H1 (cell line): ENCODE measurements around the gene FRS2. TPM values are rescaled to one million over a fixed set of nuclear protein-coding genes. Genes with fewer than 3 reads are reported as not detected.

Source experiments
- CTCF ChIA-PET: fragments of 300-600 bp; sonication (Branson Sonifier 250); formaldehyde crosslinking; loops from one replicate; lab custom pipeline; 2021; ENCODE audit not compliant: partially characterized antibody; lab: Charles Lee
- POLR2A ChIA-PET: fragments of 300-600 bp; sonication (Branson Sonifier 250); formaldehyde crosslinking; loops from one replicate; lab custom pipeline; 2021; ENCODE audit warnings: inconsistent platforms; ENCODE audit not compliant: partially characterized antibody; lab: Charles Lee
- DNase-seq, 2 experiments: peaks; one replicate each; pipeline versions ENCODE4 v3.0.0 to v3.0.0-alpha.2; 2010 to 2022; ENCODE audit warnings: low spot score in 2 of 2, low read depth in 1 of 2, mixed read lengths in 1 of 2
- FAIRE-seq: peaks from 2 replicates; lab custom pipeline; 2011; peaks lifted over from hg19 to GRCh38; lab: Jason Lieb, UNC
- H2AFZ ChIP-seq: 2 replicates; pipeline ENCODE4 v1.8.1; 2012; ENCODE audit warnings: low read length, inconsistent platforms
- H2AK5ac ChIP-seq: 2 replicates; pipeline ENCODE4 v1.6.1; 2013; ENCODE audit warnings: low read depth, low read length
- H2BK120ac ChIP-seq: replicated peaks from 2 replicates; pipeline ENCODE3; 2013; ENCODE audit warnings: low read depth, low read length, inconsistent platforms
- H2BK12ac ChIP-seq: 2 replicates; pipeline ENCODE4 v1.6.1; 2013; ENCODE audit warnings: low read depth, low read length
- H2BK15ac ChIP-seq: 2 replicates; pipeline ENCODE4 v1.6.1; 2013; ENCODE audit warnings: low read length
- H2BK20ac ChIP-seq: 2 replicates; pipeline ENCODE4 v1.6.1; 2013; ENCODE audit warnings: low read length
- H2BK5ac ChIP-seq: 2 replicates; pipeline ENCODE4 v1.6.1; 2013; ENCODE audit warnings: low read depth, low read length
- H3K14ac ChIP-seq: 2 replicates; pipeline ENCODE4 v1.6.1; 2013; ENCODE audit warnings: inconsistent platforms; ENCODE audit not compliant: insufficient read length
- H3K18ac ChIP-seq: 2 replicates; pipeline ENCODE4 v1.6.1; 2013; ENCODE audit warnings: low read length; ENCODE audit errors: extremely low read depth
- H3K23ac ChIP-seq: 2 replicates; pipeline ENCODE4 v1.6.1; 2013; ENCODE audit warnings: inconsistent platforms; ENCODE audit not compliant: insufficient read length
- H3K23me2 ChIP-seq: 2 replicates; pipeline ENCODE4 v1.6.1; 2013; ENCODE audit warnings: low read depth, low read length
- H3K27ac ChIP-seq: 2 replicates; pipeline ENCODE4 v1.6.1; 2011; ENCODE audit warnings: low read depth, low read length, inconsistent platforms
- H3K27me3 ChIP-seq, 4 experiments: replicated peaks in 1 of 4; 1 replicate in 1 of 4; 2 replicates in 3 of 4; pipeline versions ENCODE4 v1.6.1 to v1.8.1; 2011 to 2013; ENCODE audit warnings: low read length in 3 of 4, mild to moderate bottlenecking in 3 of 4, inconsistent platforms in 2 of 4, mixed read lengths in 2 of 4, moderate library complexity in 1 of 4; ENCODE audit not compliant: control insufficient read depth in 3 of 4, insufficient read depth in 3 of 4; ENCODE audit errors: extremely low read depth in 1 of 4
- H3K36me3 ChIP-seq, 4 experiments: 2 replicates each; pipeline versions ENCODE4 v1.6.1 to v1.8.1; 2011 to 2013; ENCODE audit warnings: mild to moderate bottlenecking in 4 of 4, low read length in 3 of 4, moderate library complexity in 2 of 4, control low read depth in 1 of 4, inconsistent platforms in 1 of 4; ENCODE audit not compliant: insufficient read depth in 4 of 4, control insufficient read depth in 2 of 4
- H3K4ac ChIP-seq: replicated peaks from 2 replicates; pipeline ENCODE3; 2013; ENCODE audit warnings: low read length, low read depth, mixed read lengths, inconsistent platforms; ENCODE audit not compliant: insufficient read length
- H3K4me1 ChIP-seq, 4 experiments: replicated peaks in 1 of 4; 1 replicate in 1 of 4; 2 replicates in 3 of 4; pipeline versions ENCODE4 v1.6.1 to v1.8.1; 2011 to 2013; ENCODE audit warnings: low read length in 3 of 4, inconsistent platforms in 2 of 4, mixed read lengths in 1 of 4; ENCODE audit not compliant: insufficient read depth in 4 of 4, control insufficient read depth in 3 of 4
- H3K4me2 ChIP-seq, 2 experiments: 2 replicates each; pipeline versions ENCODE4 v1.6.1 to v1.8.1; 2011 to 2013; ENCODE audit warnings: low read depth in 2 of 2, low read length in 2 of 2, control low read depth in 1 of 2, inconsistent platforms in 1 of 2, mild to moderate bottlenecking in 1 of 2; ENCODE audit not compliant: insufficient read depth in 1 of 2
- H3K4me3 ChIP-seq, 4 experiments: fragments of 200-600, 300-600 bp in 1 of 4; sonication (generic), shearing (Covaris generic), sonication (Bioruptor Twin) in 1 of 4; 2 replicates each; pipeline versions ENCODE4 v1.5.1 to v1.8.1; 2011 to 2016; ENCODE audit warnings: low read length in 4 of 4, low read depth in 3 of 4, control low read depth in 2 of 4, inconsistent platforms in 2 of 4, mild to moderate bottlenecking in 2 of 4, mixed read lengths in 1 of 4, moderate library complexity in 1 of 4; ENCODE audit not compliant: insufficient read depth in 2 of 4; ENCODE audit errors: extremely low read depth in 1 of 4
- H3K56ac ChIP-seq: replicated peaks from 2 replicates; pipeline ENCODE3; 2013; ENCODE audit warnings: low read depth, mild to moderate bottlenecking, mixed read lengths, low read length, inconsistent platforms; ENCODE audit not compliant: insufficient read length
- H3K79me1 ChIP-seq: 2 replicates; pipeline ENCODE4 v1.6.1; 2013; ENCODE audit warnings: low read depth, low read length, control low read depth
- H3K79me2 ChIP-seq, 2 experiments: 2 replicates each; pipeline versions ENCODE4 v1.6.1 to v1.8.1; 2012 to 2013; ENCODE audit warnings: low read length in 2 of 2, mild to moderate bottlenecking in 2 of 2, inconsistent platforms in 1 of 2; ENCODE audit not compliant: insufficient read depth in 2 of 2, control insufficient read depth in 1 of 2
- H3K9ac ChIP-seq, 4 experiments: replicated peaks in 1 of 4; 1 replicate in 1 of 4; 2 replicates in 3 of 4; pipeline versions ENCODE4 v1.6.1 to v1.8.1; 2011 to 2013; ENCODE audit warnings: low read depth in 3 of 4, low read length in 3 of 4, control low read depth in 2 of 4, mild to moderate bottlenecking in 2 of 4, moderate library complexity in 2 of 4, inconsistent platforms in 1 of 4; ENCODE audit errors: extremely low read depth in 1 of 4
- H3K9me3 ChIP-seq, 2 experiments: 2 replicates each; pipeline versions ENCODE4 v1.6.1 to v1.8.1; 2012 to 2013; ENCODE audit warnings: mild to moderate bottlenecking in 2 of 2, moderate library complexity in 2 of 2, control low read depth in 1 of 2, inconsistent platforms in 1 of 2, low read depth in 1 of 2, low read length in 1 of 2, mixed read lengths in 1 of 2; ENCODE audit not compliant: insufficient read depth in 2 of 2
- H4K20me1 ChIP-seq, 2 experiments: replicated peaks in 1 of 2; 2 replicates each; pipeline versions ENCODE3 to v1.8.1; 2011 to 2013; ENCODE audit warnings: inconsistent platforms in 2 of 2, low read length in 2 of 2, mild to moderate bottlenecking in 1 of 2; ENCODE audit not compliant: insufficient read depth in 2 of 2, control insufficient read depth in 1 of 2
- H4K5ac ChIP-seq: 2 replicates; pipeline ENCODE4 v1.6.1; 2013; ENCODE audit warnings: low read length, low read depth, mixed read lengths, inconsistent platforms; ENCODE audit not compliant: insufficient read length
- H4K8ac ChIP-seq: 2 replicates; pipeline ENCODE4 v1.8.0; 2013; ENCODE audit warnings: mild to moderate bottlenecking, moderate library complexity, low read length, inconsistent platforms; ENCODE audit not compliant: insufficient read depth; ENCODE audit errors: extremely low read depth
- H4K91ac ChIP-seq: replicated peaks from 2 replicates; pipeline ENCODE3; 2013; ENCODE audit warnings: low read length, mixed read lengths, inconsistent platforms; ENCODE audit not compliant: insufficient read length
- CHD2 ChIP-seq: IDR thresholded peaks from 2 replicates; pipeline ENCODE4 v1.6.1; 2012; ENCODE audit warnings: low read length, improper control_type of control experiment
- HDAC2 ChIP-seq, 2 experiments: fragments of 300-600 bp in 1 of 2; sonication (generic) in 1 of 2; IDR thresholded peaks; 2 replicates each; pipeline ENCODE4 v1.6.1; 2011 to 2012; ENCODE audit warnings: low read depth in 2 of 2, low read length in 2 of 2, mild to moderate bottlenecking in 2 of 2, moderate library complexity in 2 of 2, borderline replicate concordance in 1 of 2, inconsistent platforms in 1 of 2
- KDM5A ChIP-seq: fragments of 200-600 bp; IDR thresholded peaks from 2 replicates; pipeline ENCODE4 v1.7.1; 2012; ENCODE audit warnings: mild to moderate bottlenecking, low read length, inconsistent platforms, mixed read lengths
- POLR2AphosphoS5 ChIP-seq: IDR thresholded peaks from 2 replicates; pipeline ENCODE4 v1.6.1; 2011; ENCODE audit warnings: low read depth, low read length
- SUZ12 ChIP-seq: fragments of 200-600 bp; sonication (generic); IDR thresholded peaks from 2 replicates; pipeline ENCODE4 v1.6.1; 2012; ENCODE audit warnings: mild to moderate bottlenecking, inconsistent platforms, low read length, moderate library complexity, mixed read lengths
- WGBS, 2 experiments: shearing (Covaris generic) in 1 of 2; methylation state at CpG; one replicate each; pipeline versions ENCODE4 v1.1.6 to v1.1.7; 2013 to 2015; ENCODE audit warnings: low lambda C conversion rate in 2 of 2, mixed read lengths in 2 of 2, inconsistent platforms in 1 of 2, low coverage in 1 of 2, missing lambda C conversion rate in 1 of 2; ENCODE audit not compliant: insufficient replicate concordance in 2 of 2, insufficient coverage in 1 of 2, insufficient read length in 1 of 2; ENCODE audit errors: extremely low coverage in 1 of 2, missing lambda C conversion rate in 1 of 2; 5-methylcytosine and 5-hydroxymethylcytosine counted together
- polyA plus RNA-seq, 7 experiments: library from polyadenylated mRNA; depleted of rRNA in 3 of 7; stranded (reverse) in 5 of 7; unstranded in 2 of 7; fragments of >200 nt in 5 of 7; fragments of 200-250 nt in 2 of 7; gene quantifications; 1 replicate in 5 of 7; 2 replicates in 1 of 7; 4 replicates in 1 of 7; pipeline versions ENCODE4 v1.2.1 to v1.2.3, GENCODE V29; 2011 to 2013; ENCODE audit warnings: missing spikeins in 2 of 7, mixed read lengths in 2 of 7
- total RNA-seq: library from RNA; stranded (reverse); fragmentation: NEBNext Ultra II Directional; extraction: Animal tissue kit (Norgen Biotek cat#: 25700); gene quantifications from 2 replicates; pipeline ENCODE4 v1.2.1, GENCODE V29; 2021
- TF ChIP-seq, protein P1 (sequence below): IDR thresholded peaks from 2 replicates; pipeline ENCODE4 v1.6.1; 2011; ENCODE audit warnings: low read depth, mild to moderate bottlenecking, low read length; ENCODE audit not compliant: insufficient read depth

The FRS2 gene
- total and polyA plus RNA-seq, 2 of the 8 experiments (the other 6 are each of a cell fraction or from before 2014, with no cell fraction given): 10.3 to 35.8 TPM

DNA sequence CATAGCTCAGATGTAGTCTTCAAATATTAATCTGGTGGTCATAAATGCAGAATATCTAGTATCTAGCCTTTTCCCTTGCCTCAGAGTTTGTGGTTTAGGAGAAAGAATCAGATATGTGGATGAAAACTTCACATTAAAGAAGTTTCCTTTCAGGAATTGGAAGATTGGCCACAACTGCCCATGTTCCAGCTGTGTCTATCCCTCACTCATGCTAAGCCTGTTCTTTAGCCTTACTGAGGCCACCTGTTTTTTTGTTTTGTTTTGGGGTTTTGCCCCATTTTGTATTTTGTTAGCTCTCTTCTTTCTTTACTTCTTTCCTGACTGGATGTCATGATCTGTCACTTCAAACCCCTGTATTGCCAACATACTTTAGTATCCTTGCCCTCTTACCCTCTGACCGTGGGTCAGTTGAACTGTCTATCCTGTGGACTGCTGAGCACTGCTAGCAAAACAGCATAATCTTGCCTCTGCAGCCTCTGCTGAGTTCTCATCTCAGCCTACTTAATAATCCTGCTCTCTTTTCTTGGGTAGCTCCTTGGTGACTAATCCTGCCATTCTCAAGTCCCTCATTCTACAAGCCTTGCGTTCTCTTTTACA is 93.1 kb downstream of the FRS2 start:
- Histone ChIP-seq H4K8ac (no peak overlapping the region), H3K23me2 (no peaks in the 10 kb centered on the region), H2BK5ac (no peak overlapping the region), H2BK20ac (no peak overlapping the region), H3K79me1 (no peaks in the 10 kb centered on the region; the same call in 1 of the 2 replicates), H4K91ac (no peak overlapping the region), H2AK5ac (no peak overlapping the region), H3K9me3 (no peaks in the 10 kb centered on the region), H3K27me3 (peaks cover 0 to 1% (median 0%) of the 10 kb centered on the region in 4 experiments; a peak in 1 of 7 replicates), H3K56ac (no peak overlapping the region), H2AFZ (no peak overlapping the region), H3K14ac (no peak overlapping the region), H4K5ac (no peak overlapping the region), H3K36me3 (no peaks in the 10 kb centered on the region; a peak in 3 of 8 replicates), H2BK12ac (no peak overlapping the region), H4K20me1 (no peaks in the 10 kb centered on the region), H3K27ac (no peak overlapping the region), H2BK120ac (no peak overlapping the region), H3K4ac (no peak overlapping the region), H3K23ac (no peak overlapping the region), H2BK15ac (no peak overlapping the region), H3K9ac (no peak overlapping the region), H3K18ac (no peak overlapping the region), H3K79me2 (peaks cover 0 to 12% of the 10 kb centered on the region in 2 experiments; a peak in 2 of 4 replicates), H3K4me2 (no peak overlapping the region), H3K4me1 (no peaks in the 10 kb centered on the region), H3K4me3 (no peak overlapping the region)
- CTCF ChIA-PET: interaction anchor here (0.8 to 4.6 kb wide), 6 partner anchors 9 to 205 kb away, joined by 3 to 25 read pairs (median 3); no protein-coding TSS in a partner anchor
- FAIRE-seq (no peak), DNase-seq (no peak)
- POLR2A ChIA-PET: interaction anchor here (1.1 kb wide), 1 partner anchor 19 kb away, joined by 3 read pairs; no protein-coding TSS in a partner anchor
- WGBS, 2 experiments: 88% methylated on average over 2 of the region's 2 CpGs; no CpG with 5 or more reads in 1 of the 2 experiments
- TF ChIP-seq POLR2AphosphoS5: no peak
- no peak for TF ChIP-seq SUZ12
- TF ChIP-seq KDM5A: no peak
- TF ChIP-seq CHD2: no peak
- no peak for TF ChIP-seq HDAC2 (IDR thresholded peaks at IDR 0.05; ENCODE audit: borderline replicate concordance in 1 of 2, low read depth in 2 of 2, low read length in 2 of 2)
- TF ChIP-seq, protein P1, sequence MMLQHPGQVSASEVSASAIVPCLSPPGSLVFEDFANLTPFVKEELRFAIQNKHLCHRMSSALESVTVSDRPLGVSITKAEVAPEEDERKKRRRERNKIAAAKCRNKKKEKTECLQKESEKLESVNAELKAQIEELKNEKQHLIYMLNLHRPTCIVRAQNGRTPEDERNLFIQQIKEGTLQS: no peak
